K562 (cell line): ENCODE results near the gene MAGI2. TPM values are rescaled to one million over a fixed set of nuclear protein-coding genes. Genes with fewer than 3 reads are reported as not detected.

ENCODE experiments used
- SRSF1 ChIP-seq: fragments of 200-400 bp; formaldehyde crosslinking; IDR thresholded peaks from 2 replicates; pipeline ENCODE4 v1.6.1; 2017; ENCODE audit warnings: mild to moderate bottlenecking, low read depth, low read length, moderate library complexity
- polyA plus RNA-seq, 8 experiments: library from polyadenylated mRNA; depleted of rRNA in 4 of 8; stranded (reverse) in 5 of 8; unstranded in 3 of 8; fragments of >200 nt; fragmentation: Nextera tagmentation in 2 of 8; fragmentation: Illumina TruSeq in 1 of 8; extraction: Ambion mirVana in 2 of 8; extraction: Trizol in 1 of 8; gene quantifications; 2 replicates each; pipeline versions ENCODE4 v1.2.1 to v1.2.3, GENCODE V29; 2011 to 2014; ENCODE audit warnings: inconsistent platforms in 1 of 8, missing spikeins in 1 of 8
- total RNA-seq, 7 experiments: library from RNA; depleted of rRNA in 6 of 7; stranded (reverse); fragments of >200 nt in 6 of 7; fragmentation: Illumina TruSeq in 2 of 7; extraction: Trizol in 2 of 7; gene quantifications; 2 replicates each; pipeline versions ENCODE4 v1.2.1 to v1.2.3, GENCODE V29; 2011 to 2021; ENCODE audit warnings: low replicate concordance in 1 of 7
- TF ChIP-seq, protein P1 (sequence below): fragments of 450-650 bp; IDR thresholded peaks from 2 replicates; pipeline ENCODE4 v1.6.1; 2016; ENCODE audit warnings: mild to moderate bottlenecking, moderate library complexity

MAGI2 gene
- total and polyA plus RNA-seq, 9 of the 15 experiments (the other 6 are each of a cell fraction or from before 2014, with no cell fraction given): 0.27 to 1.4 (median 0.70) TPM

DNA sequence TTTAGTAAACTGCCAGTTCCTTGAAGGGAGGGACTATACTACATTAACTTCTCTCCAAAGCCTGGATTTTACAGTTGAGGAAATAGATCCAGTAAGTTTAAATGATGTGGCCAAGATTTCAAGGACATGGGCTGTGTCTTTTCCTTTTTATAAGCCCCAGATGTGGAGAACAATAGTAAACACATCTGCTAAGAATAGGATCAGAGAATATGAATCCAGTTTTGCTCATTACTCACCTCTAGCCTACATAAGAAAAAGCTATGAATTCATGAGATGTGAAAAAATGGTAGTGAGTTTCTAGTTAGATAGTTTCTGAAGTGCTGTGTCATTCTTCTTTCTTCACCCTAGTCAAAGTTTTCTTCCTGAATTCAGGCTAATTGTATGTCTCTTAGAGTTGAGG lies 38.6 kb downstream of the MAGI2 start (continued):
- TF ChIP-seq, protein P1, sequence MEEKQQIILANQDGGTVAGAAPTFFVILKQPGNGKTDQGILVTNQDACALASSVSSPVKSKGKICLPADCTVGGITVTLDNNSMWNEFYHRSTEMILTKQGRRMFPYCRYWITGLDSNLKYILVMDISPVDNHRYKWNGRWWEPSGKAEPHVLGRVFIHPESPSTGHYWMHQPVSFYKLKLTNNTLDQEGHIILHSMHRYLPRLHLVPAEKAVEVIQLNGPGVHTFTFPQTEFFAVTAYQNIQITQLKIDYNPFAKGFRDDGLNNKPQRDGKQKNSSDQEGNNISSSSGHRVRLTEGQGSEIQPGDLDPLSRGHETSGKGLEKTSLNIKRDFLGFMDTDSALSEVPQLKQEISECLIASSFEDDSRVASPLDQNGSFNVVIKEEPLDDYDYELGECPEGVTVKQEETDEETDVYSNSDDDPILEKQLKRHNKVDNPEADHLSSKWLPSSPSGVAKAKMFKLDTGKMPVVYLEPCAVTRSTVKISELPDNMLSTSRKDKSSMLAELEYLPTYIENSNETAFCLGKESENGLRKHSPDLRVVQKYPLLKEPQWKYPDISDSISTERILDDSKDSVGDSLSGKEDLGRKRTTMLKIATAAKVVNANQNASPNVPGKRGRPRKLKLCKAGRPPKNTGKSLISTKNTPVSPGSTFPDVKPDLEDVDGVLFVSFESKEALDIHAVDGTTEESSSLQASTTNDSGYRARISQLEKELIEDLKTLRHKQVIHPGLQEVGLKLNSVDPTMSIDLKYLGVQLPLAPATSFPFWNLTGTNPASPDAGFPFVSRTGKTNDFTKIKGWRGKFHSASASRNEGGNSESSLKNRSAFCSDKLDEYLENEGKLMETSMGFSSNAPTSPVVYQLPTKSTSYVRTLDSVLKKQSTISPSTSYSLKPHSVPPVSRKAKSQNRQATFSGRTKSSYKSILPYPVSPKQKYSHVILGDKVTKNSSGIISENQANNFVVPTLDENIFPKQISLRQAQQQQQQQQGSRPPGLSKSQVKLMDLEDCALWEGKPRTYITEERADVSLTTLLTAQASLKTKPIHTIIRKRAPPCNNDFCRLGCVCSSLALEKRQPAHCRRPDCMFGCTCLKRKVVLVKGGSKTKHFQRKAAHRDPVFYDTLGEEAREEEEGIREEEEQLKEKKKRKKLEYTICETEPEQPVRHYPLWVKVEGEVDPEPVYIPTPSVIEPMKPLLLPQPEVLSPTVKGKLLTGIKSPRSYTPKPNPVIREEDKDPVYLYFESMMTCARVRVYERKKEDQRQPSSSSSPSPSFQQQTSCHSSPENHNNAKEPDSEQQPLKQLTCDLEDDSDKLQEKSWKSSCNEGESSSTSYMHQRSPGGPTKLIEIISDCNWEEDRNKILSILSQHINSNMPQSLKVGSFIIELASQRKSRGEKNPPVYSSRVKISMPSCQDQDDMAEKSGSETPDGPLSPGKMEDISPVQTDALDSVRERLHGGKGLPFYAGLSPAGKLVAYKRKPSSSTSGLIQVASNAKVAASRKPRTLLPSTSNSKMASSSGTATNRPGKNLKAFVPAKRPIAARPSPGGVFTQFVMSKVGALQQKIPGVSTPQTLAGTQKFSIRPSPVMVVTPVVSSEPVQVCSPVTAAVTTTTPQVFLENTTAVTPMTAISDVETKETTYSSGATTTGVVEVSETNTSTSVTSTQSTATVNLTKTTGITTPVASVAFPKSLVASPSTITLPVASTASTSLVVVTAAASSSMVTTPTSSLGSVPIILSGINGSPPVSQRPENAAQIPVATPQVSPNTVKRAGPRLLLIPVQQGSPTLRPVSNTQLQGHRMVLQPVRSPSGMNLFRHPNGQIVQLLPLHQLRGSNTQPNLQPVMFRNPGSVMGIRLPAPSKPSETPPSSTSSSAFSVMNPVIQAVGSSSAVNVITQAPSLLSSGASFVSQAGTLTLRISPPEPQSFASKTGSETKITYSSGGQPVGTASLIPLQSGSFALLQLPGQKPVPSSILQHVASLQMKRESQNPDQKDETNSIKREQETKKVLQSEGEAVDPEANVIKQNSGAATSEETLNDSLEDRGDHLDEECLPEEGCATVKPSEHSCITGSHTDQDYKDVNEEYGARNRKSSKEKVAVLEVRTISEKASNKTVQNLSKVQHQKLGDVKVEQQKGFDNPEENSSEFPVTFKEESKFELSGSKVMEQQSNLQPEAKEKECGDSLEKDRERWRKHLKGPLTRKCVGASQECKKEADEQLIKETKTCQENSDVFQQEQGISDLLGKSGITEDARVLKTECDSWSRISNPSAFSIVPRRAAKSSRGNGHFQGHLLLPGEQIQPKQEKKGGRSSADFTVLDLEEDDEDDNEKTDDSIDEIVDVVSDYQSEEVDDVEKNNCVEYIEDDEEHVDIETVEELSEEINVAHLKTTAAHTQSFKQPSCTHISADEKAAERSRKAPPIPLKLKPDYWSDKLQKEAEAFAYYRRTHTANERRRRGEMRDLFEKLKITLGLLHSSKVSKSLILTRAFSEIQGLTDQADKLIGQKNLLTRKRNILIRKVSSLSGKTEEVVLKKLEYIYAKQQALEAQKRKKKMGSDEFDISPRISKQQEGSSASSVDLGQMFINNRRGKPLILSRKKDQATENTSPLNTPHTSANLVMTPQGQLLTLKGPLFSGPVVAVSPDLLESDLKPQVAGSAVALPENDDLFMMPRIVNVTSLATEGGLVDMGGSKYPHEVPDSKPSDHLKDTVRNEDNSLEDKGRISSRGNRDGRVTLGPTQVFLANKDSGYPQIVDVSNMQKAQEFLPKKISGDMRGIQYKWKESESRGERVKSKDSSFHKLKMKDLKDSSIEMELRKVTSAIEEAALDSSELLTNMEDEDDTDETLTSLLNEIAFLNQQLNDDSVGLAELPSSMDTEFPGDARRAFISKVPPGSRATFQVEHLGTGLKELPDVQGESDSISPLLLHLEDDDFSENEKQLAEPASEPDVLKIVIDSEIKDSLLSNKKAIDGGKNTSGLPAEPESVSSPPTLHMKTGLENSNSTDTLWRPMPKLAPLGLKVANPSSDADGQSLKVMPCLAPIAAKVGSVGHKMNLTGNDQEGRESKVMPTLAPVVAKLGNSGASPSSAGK: no peak
- no peak for TF ChIP-seq SRSF1
